ENCODE results near the gene ARHGEF16.

Gene ARHGEF16

GRCh38 chr1:3491291-3492246 is 37.1 kb downstream of the ARHGEF16 start:
- intact Hi-C loops (cut with DNase I) = loop anchor here (2.0 kb wide), 1 partner anchor 127 kb away; no protein-coding TSS in a partner anchor
- DNase-seq = peak; percentile 56 to 91 (median 84)

- intact Hi-C loops (cut with DNase I) = no loop called here
- no peak for DNase-seq
Measured at GRCh38 chr1:3492545-3493246, 38.2 kb downstream of the ARHGEF16 start.

DNA sequence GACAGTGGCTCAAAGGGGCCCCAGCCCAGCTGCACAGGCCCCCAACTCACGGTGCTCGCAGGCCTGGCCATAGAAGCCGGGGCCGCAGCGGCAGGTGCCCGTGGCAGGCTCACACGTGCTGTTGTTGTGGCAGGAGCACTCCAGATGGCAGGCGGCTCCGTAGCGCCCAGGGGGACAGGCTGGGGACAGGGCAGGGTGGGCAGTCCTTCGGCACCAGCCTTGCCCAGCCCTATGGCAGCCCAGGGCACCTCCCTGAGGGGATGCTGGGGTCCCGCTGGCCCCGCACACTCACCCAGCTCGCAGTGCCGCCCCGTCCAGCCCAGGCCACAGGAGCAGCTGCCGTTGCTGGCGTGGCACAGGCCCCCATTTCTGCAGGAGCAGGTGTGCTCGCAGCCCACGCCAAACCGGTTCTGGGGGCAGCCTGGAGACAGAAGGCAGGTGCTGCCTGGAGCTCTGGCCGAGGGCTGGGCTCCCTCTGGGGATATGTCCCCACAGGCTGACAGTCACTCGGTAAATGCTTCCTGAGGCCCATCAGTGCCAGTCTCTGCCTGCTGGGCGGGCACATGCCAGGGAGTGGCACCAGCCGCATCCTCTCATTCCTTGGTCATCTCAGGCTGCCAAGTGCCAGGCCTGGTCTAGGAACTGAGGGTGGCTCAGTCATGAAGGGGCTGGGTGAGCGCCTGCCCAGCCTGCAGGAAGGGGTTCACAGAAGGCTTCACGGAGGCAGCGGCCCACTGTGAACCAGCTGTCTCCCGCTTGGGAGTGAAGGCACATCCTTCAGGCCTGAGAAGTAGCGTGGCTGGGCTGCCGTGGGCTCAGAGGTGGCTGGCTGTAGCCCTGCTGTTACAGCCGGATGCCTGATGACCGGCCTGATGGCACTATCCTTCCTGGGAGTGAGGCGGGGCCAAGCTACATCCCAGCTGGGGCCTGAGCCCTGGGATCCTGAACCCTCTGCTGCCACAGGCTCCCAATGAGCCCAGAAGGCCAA is 40.1 kb downstream of the ARHGEF16 start:
- DNase-seq = no peak
- intact Hi-C loops (cut with DNase I) = no loop called here

DNA sequence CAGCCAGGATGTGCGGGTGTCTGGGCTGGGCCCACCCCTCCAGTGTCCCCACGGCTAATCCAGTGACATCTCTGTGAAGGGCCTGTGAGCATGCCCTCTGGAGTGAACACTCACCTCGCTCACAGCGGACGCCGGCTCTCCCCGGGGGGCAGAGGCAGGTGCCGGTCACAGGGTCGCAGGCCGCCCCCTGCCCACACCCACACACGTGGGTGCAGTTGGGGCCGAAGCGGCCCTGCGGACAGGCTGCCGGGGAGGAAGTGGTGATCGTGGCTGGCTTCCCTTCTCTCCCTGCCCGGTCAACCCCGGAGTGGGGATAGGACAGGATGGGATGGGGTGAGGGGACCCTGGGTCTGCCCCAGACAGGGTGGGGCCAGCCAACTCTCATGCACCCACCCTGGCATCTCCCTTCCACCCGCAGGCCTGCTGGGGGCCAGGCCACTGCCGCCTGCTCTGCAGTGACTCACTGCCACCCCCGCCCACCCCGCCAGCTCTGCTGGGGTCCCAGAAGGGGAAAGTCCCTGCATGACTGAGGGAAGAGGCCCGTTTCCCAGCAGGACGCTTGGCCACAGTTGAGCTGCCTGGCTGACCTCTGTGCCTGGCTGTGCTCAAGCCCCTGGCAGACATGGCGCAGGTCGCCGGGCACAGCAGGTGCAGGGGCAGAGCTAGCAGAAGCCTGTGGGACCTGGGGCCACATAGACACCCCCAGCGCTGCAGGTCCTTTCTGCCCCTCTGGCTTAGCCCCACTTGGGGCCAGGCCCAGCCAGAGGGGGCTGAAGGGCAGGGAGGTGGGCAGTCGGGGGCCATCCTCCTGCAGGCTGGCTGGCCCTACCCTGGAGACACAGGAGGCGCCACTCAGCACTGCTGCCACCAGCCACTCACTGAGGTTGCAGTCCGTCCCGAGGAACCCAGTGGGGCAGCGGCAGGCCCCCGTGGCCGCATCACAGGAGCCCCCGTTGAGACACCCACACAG is 41.6 kb downstream of the ARHGEF16 start:
- no peak for DNase-seq
- intact Hi-C loops (cut with DNase I) = no loop called here

- intact Hi-C loops (cut with DNase I) = no loop called here
- no peak for DNase-seq
Measured at GRCh38 chr1:3496916-3497315, 42.5 kb downstream of the ARHGEF16 start.

DNA sequence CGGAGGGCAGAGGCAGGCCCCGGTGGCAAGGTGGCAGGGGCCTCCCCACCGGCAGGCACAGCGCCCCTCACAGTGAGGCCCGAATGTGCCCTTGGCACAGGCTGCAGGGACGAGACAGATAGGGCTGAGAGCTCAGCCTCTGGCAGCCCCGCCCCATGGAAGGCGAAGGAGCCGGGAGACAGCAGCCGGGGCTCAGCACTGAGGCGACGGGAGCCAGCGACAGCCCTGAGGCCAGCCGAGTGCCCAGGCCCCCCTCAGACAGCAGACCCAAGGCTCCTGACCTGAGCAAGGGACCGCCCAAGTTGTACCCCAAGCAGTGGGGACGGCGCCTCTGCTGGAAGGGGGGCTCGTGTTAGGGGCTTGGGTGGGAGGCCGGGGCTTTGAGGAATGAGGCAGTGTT is 43.1 kb downstream of the ARHGEF16 start:
- DNase-seq = no peak
- intact Hi-C loops (cut with DNase I) = no loop called here

DNA sequence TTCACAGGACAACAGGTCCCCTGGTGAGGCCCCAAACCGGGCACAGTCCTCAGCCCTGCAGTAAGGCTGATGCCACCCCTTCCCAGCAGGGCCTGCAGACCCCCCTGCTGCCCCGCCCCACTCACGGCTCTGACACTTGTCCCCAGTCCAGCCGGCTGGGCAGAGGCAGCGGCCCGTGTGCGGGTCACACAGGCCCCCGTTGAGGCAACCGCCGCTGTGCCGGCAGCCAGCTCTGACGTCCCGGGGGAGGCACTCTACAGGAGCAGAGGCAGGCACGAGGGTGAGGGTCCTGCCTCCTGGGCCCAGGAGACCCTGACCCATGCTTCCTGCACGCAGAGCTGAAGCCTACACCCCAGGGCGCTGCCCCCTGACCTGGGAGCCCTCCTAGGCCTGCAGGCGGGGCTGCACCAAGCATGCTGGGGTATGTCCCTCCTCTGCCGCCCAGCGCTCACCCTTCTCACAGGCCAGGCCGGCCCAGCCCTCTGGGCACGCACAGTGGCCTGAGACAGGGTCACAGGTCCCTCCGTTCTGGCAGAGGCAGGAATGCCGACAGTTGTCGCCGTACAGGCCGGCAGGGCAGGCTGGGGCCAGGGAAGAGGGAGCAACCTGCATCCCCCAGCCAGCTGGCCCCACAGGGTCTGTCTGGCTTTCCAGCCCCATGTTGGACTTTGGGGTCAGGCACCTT is 43.9 kb downstream of the ARHGEF16 start:
- no peak for DNase-seq
- intact Hi-C loops (cut with DNase I) = no loop called here

- no peak for DNase-seq
- intact Hi-C loops (cut with DNase I) = no loop called here
Measured at GRCh38 chr1:3498986-3499385, 44.5 kb downstream of the ARHGEF16 start.

GRCh38 chr1:3499611-3500010 is 45.1 kb downstream of the ARHGEF16 start:
- no peak for DNase-seq
- intact Hi-C loops (cut with DNase I) = no loop called here

GRCh38 chr1:3500265-3500835 is 45.9 kb downstream of the ARHGEF16 start:
- intact Hi-C loops (cut with DNase I) = no loop called here

GRCh38 chr1:3501437-3501836 is 47.0 kb downstream of the ARHGEF16 start:
- intact Hi-C loops (cut with DNase I) = no loop called here
- no peak for DNase-seq

More at GRCh38 chr1:3500265-3500835, 45.9 kb downstream of the ARHGEF16 start:
- DNase-seq = no peak

- intact Hi-C loops (cut with DNase I) = no loop called here
- peak in 17 of 42 donors; percentile 16 to 73 (median 56) for DNase-seq
Measured at GRCh38 chr1:3501856-3502640, 47.6 kb downstream of the ARHGEF16 start.

DNA sequence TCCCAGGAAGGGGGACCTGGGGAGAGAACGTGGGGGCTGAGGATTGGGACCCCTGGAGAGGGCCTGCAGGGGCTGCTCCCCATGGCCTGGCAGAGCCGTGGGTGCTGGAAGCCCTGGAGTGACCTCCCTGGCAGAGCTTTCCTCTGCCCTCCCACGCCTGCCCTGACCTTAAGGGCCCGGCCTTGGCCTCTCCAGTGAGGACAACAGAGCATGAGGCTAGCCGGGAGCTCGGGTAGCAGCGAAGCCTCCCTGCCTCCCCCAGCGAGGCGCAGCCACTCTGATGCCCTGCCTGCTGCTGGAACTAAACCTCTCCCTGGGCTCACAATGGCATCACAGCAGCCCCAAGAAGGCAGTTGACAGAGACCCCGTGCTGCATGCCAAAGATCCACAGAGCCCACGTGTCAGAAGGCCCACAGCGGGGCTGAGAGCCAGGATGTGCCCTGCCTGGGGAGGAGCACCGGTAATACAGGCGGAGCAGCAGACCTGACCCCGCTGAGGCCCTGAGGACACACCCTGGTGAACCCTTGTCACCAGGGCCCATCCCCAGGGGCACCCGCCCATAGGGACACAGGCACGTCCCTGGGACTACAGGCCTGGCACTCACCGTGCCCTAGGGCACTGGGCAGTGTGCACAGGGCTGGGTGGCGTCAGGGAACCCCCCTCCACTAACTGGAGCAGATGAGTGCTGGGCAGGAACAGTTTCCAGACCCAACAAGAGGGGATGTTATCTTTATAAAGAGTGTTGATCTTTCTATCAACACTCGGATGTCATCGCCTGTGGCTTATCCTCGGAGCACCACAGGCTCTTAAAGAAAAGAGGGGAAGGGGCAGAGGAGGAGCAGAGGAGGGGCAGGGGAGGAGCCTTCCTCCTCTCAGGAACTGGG is 48.4 kb downstream of the ARHGEF16 start:
- no peak for DNase-seq
- intact Hi-C loops (cut with DNase I) = no loop called here

- no peak for DNase-seq
Measured at GRCh38 chr1:3503525-3503886, 49.0 kb downstream of the ARHGEF16 start.

GRCh38 chr1:3504151-3504821 is 49.8 kb downstream of the ARHGEF16 start:
- peak in 29 of 42 donors; percentile 18 to 83 (median 59) for DNase-seq
- intact Hi-C loops (cut with DNase I) = no loop called here

More at GRCh38 chr1:3503525-3503886, 49.0 kb downstream of the ARHGEF16 start:
- intact Hi-C loops (cut with DNase I) = no loop called here
